GM18499 (cell line): Measurements from ENCODE around the gene CUEDC1.
"Not testable (repeated sequence)": the region's sequence is repeated elsewhere in the genome, so short reads cannot be mapped to it uniquely, and the experiment has no call there.

Source experiments
- ATAC-seq: cut with Tn5 transposase; IDR thresholded peaks from one replicate; pipeline ENCODE4 v1.9.1; 2021; ENCODE audit warnings: moderate number of reproducible peaks; ENCODE audit not compliant: insufficient read depth, unreplicated experiment

The CUEDC1 gene

GRCh38 chr17:57943140-57943539, 12.1 kb downstream of the CUEDC1 start:
- ATAC-seq, result no peak

- no peak for ATAC-seq
These were observed 13.5 kb downstream of the CUEDC1 start for GRCh38 chr17:57941384-57942370.

- no peak for ATAC-seq
These were observed 14.4 kb downstream of the CUEDC1 start for GRCh38 chr17:57940653-57941329.

GRCh38 chr17:57940231-57940630, 15.0 kb downstream of the CUEDC1 start:
- ATAC-seq, result no peak

GRCh38 chr17:57939797-57940196, 15.4 kb downstream of the CUEDC1 start:
- ATAC-seq, result no peak

- ATAC-seq, result no peak
These were observed 17.1 kb downstream of the CUEDC1 start for GRCh38 chr17:57938061-57938502.

- no peak for ATAC-seq
These were observed 17.7 kb downstream of the CUEDC1 start for GRCh38 chr17:57937492-57937891.

GRCh38 chr17:57935833-57936807, 19.1 kb downstream of the CUEDC1 start:
- ATAC-seq, result no peak

- ATAC-seq, result no peak
These were observed 23.6 kb downstream of the CUEDC1 start for GRCh38 chr17:57931488-57932137.

- no peak for ATAC-seq
These were observed 25.0 kb downstream of the CUEDC1 start for GRCh38 chr17:57930239-57930638.

- ATAC-seq, result no peak
These were observed 25.8 kb downstream of the CUEDC1 start for GRCh38 chr17:57929386-57929785.

GRCh38 chr17:57928928-57929327, 26.3 kb downstream of the CUEDC1 start:
- no peak for ATAC-seq

GRCh38 chr17:57927048-57927723, 28.0 kb downstream of the CUEDC1 start:
- no peak for ATAC-seq

- ATAC-seq, result no peak
These were observed 28.5 kb downstream of the CUEDC1 start for GRCh38 chr17:57926723-57927047.

GRCh38 chr17:57925361-57925990, 29.7 kb downstream of the CUEDC1 start:
- ATAC-seq, result no peak

- no peak for ATAC-seq
These were observed 30.5 kb downstream of the CUEDC1 start for GRCh38 chr17:57924677-57925076.

- no peak for ATAC-seq
These were observed 31.9 kb downstream of the CUEDC1 start for GRCh38 chr17:57923182-57923872.

GRCh38 chr17:57922745-57923144, 32.5 kb downstream of the CUEDC1 start:
- ATAC-seq, result not testable (repeated sequence)
